IMR-90 (cell line): ENCODE measurements around the gene SIGLEC14.

Source experiments
- CEBPB ChIP-seq: IDR thresholded peaks from 2 replicates; pipeline ENCODE4 v1.6.1; 2012; ENCODE audit warnings: low read depth, low read length, improper control_type of control experiment
- CTCF ChIP-seq: conservative IDR thresholded peaks from 2 replicates; pipeline ENCODE4 v1.5.1; 2012; ENCODE audit warnings: mild to moderate bottlenecking, low read depth, low read length, improper control_type of control experiment
- ELK1 ChIP-seq: fragments of 150-350 bp; IDR thresholded peaks from 2 replicates; pipeline ENCODE4 v1.6.1; 2016; ENCODE audit warnings: low read depth, mild to moderate bottlenecking, low read length, moderate library complexity, borderline replicate concordance
- MAZ ChIP-seq: IDR thresholded peaks from 2 replicates; pipeline ENCODE4 v1.6.1; 2012; ENCODE audit warnings: low read depth, mild to moderate bottlenecking, low read length, improper control_type of control experiment, moderate library complexity, borderline replicate concordance
- POLR2A ChIP-seq: IDR thresholded peaks from 2 replicates; pipeline ENCODE4 v1.6.1; 2012; ENCODE audit warnings: mild to moderate bottlenecking, low read depth, low read length
- RAD21 ChIP-seq: IDR thresholded peaks from 2 replicates; pipeline ENCODE4 v1.6.1; 2012; ENCODE audit warnings: low read length, improper control_type of control experiment
- RCOR1 ChIP-seq: IDR thresholded peaks from 2 replicates; pipeline ENCODE4 v1.6.1; 2012; ENCODE audit warnings: mild to moderate bottlenecking, low read length, improper control_type of control experiment; ENCODE audit not compliant: insufficient replicate concordance
- SMC3 ChIP-seq: fragments of 150-350 bp; IDR thresholded peaks from 2 replicates; pipeline ENCODE4 v1.6.1; 2016; ENCODE audit warnings: low read depth, mild to moderate bottlenecking, antibody characterized with exemption, low read length, moderate library complexity
- TF ChIP-seq, protein P1 (sequence below): fragments of 150-350 bp; IDR thresholded peaks from 2 replicates; pipeline ENCODE4 v1.6.1; 2017; ENCODE audit warnings: mild to moderate bottlenecking, antibody characterized with exemption, low read length, low read depth

- TF ChIP-seq CTCF (no peak; the same call in 1 of the 2 replicates), MAZ (peak; percentile 96), POLR2A (peak; percentile 73), RCOR1 (no peak), RAD21 (no peak), CEBPB (no peak), ELK1 (no peak), SMC3 (no peak)
- TF ChIP-seq, protein P1, sequence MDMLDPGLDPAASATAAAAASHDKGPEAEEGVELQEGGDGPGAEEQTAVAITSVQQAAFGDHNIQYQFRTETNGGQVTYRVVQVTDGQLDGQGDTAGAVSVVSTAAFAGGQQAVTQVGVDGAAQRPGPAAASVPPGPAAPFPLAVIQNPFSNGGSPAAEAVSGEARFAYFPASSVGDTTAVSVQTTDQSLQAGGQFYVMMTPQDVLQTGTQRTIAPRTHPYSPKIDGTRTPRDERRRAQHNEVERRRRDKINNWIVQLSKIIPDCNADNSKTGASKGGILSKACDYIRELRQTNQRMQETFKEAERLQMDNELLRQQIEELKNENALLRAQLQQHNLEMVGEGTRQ, result no peak
These were observed 42.3 kb upstream of the SIGLEC14 start for GRCh38 chr19:51688671-51689571.
